ENCODE measurements around the gene CRYBG3. TPM values are rescaled to one million over a fixed set of nuclear protein-coding genes. Genes with fewer than 3 reads are reported as not detected.
A peak's percentile ranks its signal among the peaks of the same experiment; 100 is the strongest.

CRYBG3 gene
- total and polyA plus RNA-seq, 2 experiments from 2014 or later = 4.3 to 16.9 TPM

GRCh38 chr3:97971679-97972567 is 150.1 kb downstream of the CRYBG3 start, which contains the start of gene RIOX2:
Gene RIOX2 (minus strand): TSS chr3:97972431. CDS start chr3:97967593, 4,838 bp downstream.
- Histone ChIP-seq H3K36me3 (ENCODE audit: low read depth) (0 out of 2 replicates have a peak, but pooled peaks cover 3% of the 10 kb centered on the region), H3K27ac (peak within 1 kb of the TSS; percentile 41), H3K9me3 (ENCODE audit: low read depth) (no peaks in the 10 kb centered on the region), H3K27me3 (replicated peaks; ENCODE audit: insufficient read depth) (no peaks in the 10 kb centered on the region), H2AFZ (peak within 1 kb of the TSS; percentile 82), H3K79me2 (ENCODE audit: insufficient read depth) (peaks cover 49% of the 10 kb centered on the region), H3F3A (ENCODE audit: insufficient read depth) (no peaks in the 10 kb centered on the region), H3K4me2 (ENCODE audit: unreplicated experiment) (peak within 1 kb of the TSS; percentile 86), H3K9me2 (ENCODE audit: insufficient read depth) (no peaks in the 10 kb centered on the region), H3K4me1 (ENCODE audit: insufficient read depth) (peaks cover 16% of the 10 kb centered on the region), H3K4me3 (peak within 1 kb of the TSS; percentile 72), H3K9ac (peak within 1 kb of the TSS; percentile 81), H4K20me1 (ENCODE audit: insufficient read depth) (no peaks in the 10 kb centered on the region)
- DNase-seq = peak; percentile 90
- in situ Hi-C loops (cut with MboI) = no loop called here
- TF ChIP-seq EZH2phosphoT487 (IDR thresholded peaks at IDR 0.05; ENCODE audit: insufficient read depth, low read depth) (no peak), EZH2 (IDR thresholded peaks at IDR 0.05; ENCODE audit: insufficient read depth, poor library complexity, severe bottlenecking) (no peak)
- 1 to 2% methylated on average over 36 to 82 of the region's 82 CpGs for WGBS, 2 experiments (ENCODE audit: low coverage in 1 of 2, low lambda C conversion rate in 2 of 2, missing lambda C conversion rate in 2 of 2)

GRCh38 chr3:97972976-97973375 is 151.2 kb downstream of the CRYBG3 start:
- Histone ChIP-seq H3K27me3 (replicated peaks; ENCODE audit: insufficient read depth) (no peaks in the 10 kb centered on the region), H3K36me3 (ENCODE audit: low read depth) (no peaks in the 10 kb centered on the region), H3K27ac (no peak overlapping the region), H3K4me3 (peak overlapping the region; percentile 72), H3K4me2 (ENCODE audit: unreplicated experiment) (peak overlapping the region; percentile 31), H3K79me2 (ENCODE audit: insufficient read depth) (peaks cover 38% of the 10 kb centered on the region), H3K9ac (peak overlapping the region; percentile 81), H3K9me2 (ENCODE audit: insufficient read depth) (no peaks in the 10 kb centered on the region), H3K9me3 (ENCODE audit: low read depth) (no peaks in the 10 kb centered on the region), H4K20me1 (ENCODE audit: insufficient read depth) (no peaks in the 10 kb centered on the region), H3K4me1 (ENCODE audit: insufficient read depth) (peaks cover 16% of the 10 kb centered on the region), H3F3A (ENCODE audit: insufficient read depth) (no peaks in the 10 kb centered on the region), H2AFZ (peak overlapping the region; percentile 82)
- in situ Hi-C loops (cut with MboI) = no loop called here
- TF ChIP-seq EZH2phosphoT487 (IDR thresholded peaks at IDR 0.05; ENCODE audit: insufficient read depth, low read depth) (no peak), EZH2 (IDR thresholded peaks at IDR 0.05; ENCODE audit: insufficient read depth, poor library complexity, severe bottlenecking) (no peak)
- no peak for DNase-seq
- 86 to 87% methylated on average over 9 of the region's 9 CpGs for WGBS, 2 experiments (ENCODE audit: low coverage in 1 of 2, low lambda C conversion rate in 2 of 2, missing lambda C conversion rate in 2 of 2)

GRCh38 chr3:97974996-97975395 is 153.2 kb downstream of the CRYBG3 start:
- peaks cover 18% of the 10 kb centered on the region for H3K79me2 ChIP-seq (ENCODE audit: insufficient read depth)
- no peak overlapping the region for H3K4me3 ChIP-seq
- H3K9me3 ChIP-seq (ENCODE audit: low read depth) = no peaks in the 10 kb centered on the region
- no peaks in the 10 kb centered on the region for H3F3A ChIP-seq (ENCODE audit: insufficient read depth)
- H2AFZ ChIP-seq = no peak overlapping the region
- peaks cover 14% of the 10 kb centered on the region for H3K4me1 ChIP-seq (ENCODE audit: insufficient read depth)
- no peak overlapping the region for H3K4me2 ChIP-seq (ENCODE audit: unreplicated experiment)
- no peak overlapping the region for H3K9ac ChIP-seq
- H3K9me2 ChIP-seq (ENCODE audit: insufficient read depth) = no peaks in the 10 kb centered on the region
- DNase-seq = no peak
- no peaks in the 10 kb centered on the region for H3K36me3 ChIP-seq (ENCODE audit: low read depth)
- no peaks in the 10 kb centered on the region for H4K20me1 ChIP-seq (ENCODE audit: insufficient read depth)
- WGBS, 2 experiments (ENCODE audit: low coverage in 1 of 2, low lambda C conversion rate in 2 of 2, missing lambda C conversion rate in 2 of 2) = 47 to 62% methylated on average over 3 of the region's 3 CpGs
- no peaks in the 10 kb centered on the region for H3K27me3 ChIP-seq (replicated peaks; ENCODE audit: insufficient read depth)
- no peak overlapping the region for H3K27ac ChIP-seq
- TF ChIP-seq EZH2 (IDR thresholded peaks at IDR 0.05; ENCODE audit: insufficient read depth, poor library complexity, severe bottlenecking) (no peak), EZH2phosphoT487 (IDR thresholded peaks at IDR 0.05; ENCODE audit: insufficient read depth, low read depth) (no peak)
- in situ Hi-C loops (cut with MboI) = no loop called here

GRCh38 chr3:97975466-97975865 is 153.7 kb downstream of the CRYBG3 start:
- Histone ChIP-seq H3K9me3 (ENCODE audit: low read depth) (no peaks in the 10 kb centered on the region), H3K4me1 (ENCODE audit: insufficient read depth) (peaks cover 10% of the 10 kb centered on the region), H3K9ac (no peak overlapping the region), H4K20me1 (ENCODE audit: insufficient read depth) (no peaks in the 10 kb centered on the region), H2AFZ (no peak overlapping the region), H3K27me3 (replicated peaks; ENCODE audit: insufficient read depth) (no peaks in the 10 kb centered on the region), H3K4me2 (ENCODE audit: unreplicated experiment) (no peak overlapping the region), H3K9me2 (ENCODE audit: insufficient read depth) (no peaks in the 10 kb centered on the region), H3K79me2 (ENCODE audit: insufficient read depth) (peaks cover 13% of the 10 kb centered on the region), H3K4me3 (no peak overlapping the region), H3K36me3 (ENCODE audit: low read depth) (no peaks in the 10 kb centered on the region), H3F3A (ENCODE audit: insufficient read depth) (no peaks in the 10 kb centered on the region), H3K27ac (no peak overlapping the region)
- no peak for TF ChIP-seq EZH2phosphoT487 (IDR thresholded peaks at IDR 0.05; ENCODE audit: insufficient read depth, low read depth)
- TF ChIP-seq EZH2 (IDR thresholded peaks at IDR 0.05; ENCODE audit: insufficient read depth, poor library complexity, severe bottlenecking) = no peak
- 95 to 97% methylated on average over 1 of the region's 1 CpG for WGBS, 2 experiments (ENCODE audit: low coverage in 1 of 2, low lambda C conversion rate in 2 of 2, missing lambda C conversion rate in 2 of 2)
- no peak for DNase-seq
- in situ Hi-C loops (cut with MboI) = no loop called here
